ENCODE results near the gene ADAM22.

ADAM22 gene

DNA sequence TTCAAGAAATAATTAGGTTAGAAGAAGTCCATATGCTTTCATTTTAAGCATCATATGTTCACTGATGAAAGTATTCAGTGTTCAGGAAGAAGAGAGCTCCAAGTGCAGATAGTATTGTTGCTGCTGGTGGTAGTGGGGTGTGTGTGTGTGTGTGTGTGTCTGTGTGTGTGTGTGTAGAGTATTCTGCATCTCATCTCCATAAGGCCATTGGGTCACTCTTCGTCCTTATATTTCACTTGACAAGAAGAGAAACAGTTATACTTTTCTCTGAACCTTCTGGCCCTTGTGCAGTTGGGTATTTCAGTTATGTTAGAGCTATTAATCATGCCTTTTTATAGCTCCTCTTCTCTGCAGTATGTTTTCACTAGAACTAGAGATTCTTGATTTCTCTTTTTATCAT lies 26.2 kb downstream of the ADAM22 start:
- no peak for DNase-seq (ENCODE audit: low read depth in 2 of 2)

- no peak for DNase-seq (ENCODE audit: low read depth in 2 of 2)
These were observed 27.7 kb downstream of the ADAM22 start for GRCh38 chr7:87961754-87962153.

GRCh38 chr7:87966271-87966670 lies 32.2 kb downstream of the ADAM22 start:
- DNase-seq (ENCODE audit: low read depth in 2 of 2): no peak

DNA sequence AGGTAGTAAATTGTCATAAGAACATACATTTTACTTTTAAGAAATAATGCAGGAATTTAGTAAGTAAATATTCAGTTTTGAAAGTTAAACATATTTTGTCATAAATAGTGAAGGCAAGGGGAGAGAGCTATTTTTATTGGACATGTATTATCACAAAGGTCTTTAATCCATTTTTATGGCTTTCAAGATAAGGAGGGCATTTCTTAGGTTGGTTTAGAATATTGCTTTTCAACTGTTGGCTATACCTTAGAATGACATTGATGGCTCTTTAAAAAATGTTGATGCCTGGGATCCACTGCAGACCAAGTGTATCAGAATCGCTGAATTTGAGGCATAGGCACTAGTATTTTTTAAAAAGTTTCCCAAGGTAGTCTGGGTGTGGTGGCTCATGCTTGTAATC lies 34.0 kb downstream of the ADAM22 start:
- no peak for DNase-seq (ENCODE audit: low read depth in 2 of 2)

- DNase-seq (ENCODE audit: low read depth in 2 of 2): no peak
These were observed 48.1 kb downstream of the ADAM22 start for GRCh38 chr7:87982116-87982515.

DNA sequence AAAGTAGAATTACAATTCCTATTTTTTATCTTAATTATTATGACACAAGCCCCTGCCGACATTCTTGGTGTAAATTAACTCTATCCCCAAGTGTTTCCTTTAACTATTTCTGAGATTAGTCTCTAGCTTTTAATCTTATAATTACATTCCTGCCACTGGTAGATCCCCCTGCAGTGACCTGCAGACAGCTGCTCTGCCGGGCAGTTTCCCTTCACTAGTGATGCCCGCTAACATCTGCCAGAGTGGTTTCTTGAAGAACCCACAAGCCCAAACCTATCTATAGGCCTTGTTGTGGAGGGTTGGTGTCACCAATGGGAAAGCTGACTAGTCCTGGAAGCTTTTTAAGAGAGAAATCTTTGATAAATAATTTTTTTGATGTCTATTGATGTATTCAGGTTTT lies 50.0 kb downstream of the ADAM22 start:
- DNase-seq (ENCODE audit: low read depth in 2 of 2): no peak

- no peak for DNase-seq (ENCODE audit: low read depth in 2 of 2)
These were observed 59.2 kb downstream of the ADAM22 start for GRCh38 chr7:87993269-87993668.

DNA sequence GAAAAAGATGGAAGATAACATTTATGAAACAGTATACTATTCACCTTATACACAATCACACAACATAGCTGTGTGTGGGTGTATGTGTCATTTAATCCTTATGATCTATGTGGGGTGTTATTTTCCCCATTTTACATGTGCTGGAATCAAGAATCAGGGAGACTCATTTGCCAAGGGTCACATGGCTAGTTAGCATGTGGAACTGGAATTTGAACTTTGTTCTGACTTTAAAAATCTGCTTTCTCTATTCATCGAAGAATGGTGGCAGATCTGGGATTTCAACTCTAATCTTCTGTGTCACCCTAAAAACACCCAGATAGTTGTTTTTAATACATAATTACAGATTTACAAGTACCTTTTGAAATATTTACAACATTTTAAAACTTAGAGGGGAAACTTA lies 65.2 kb downstream of the ADAM22 start:
- DNase-seq (ENCODE audit: low read depth in 2 of 2): no peak

- DNase-seq (ENCODE audit: low read depth in 2 of 2): no peak
These were observed 67.9 kb downstream of the ADAM22 start for GRCh38 chr7:88001744-88002530.

DNA sequence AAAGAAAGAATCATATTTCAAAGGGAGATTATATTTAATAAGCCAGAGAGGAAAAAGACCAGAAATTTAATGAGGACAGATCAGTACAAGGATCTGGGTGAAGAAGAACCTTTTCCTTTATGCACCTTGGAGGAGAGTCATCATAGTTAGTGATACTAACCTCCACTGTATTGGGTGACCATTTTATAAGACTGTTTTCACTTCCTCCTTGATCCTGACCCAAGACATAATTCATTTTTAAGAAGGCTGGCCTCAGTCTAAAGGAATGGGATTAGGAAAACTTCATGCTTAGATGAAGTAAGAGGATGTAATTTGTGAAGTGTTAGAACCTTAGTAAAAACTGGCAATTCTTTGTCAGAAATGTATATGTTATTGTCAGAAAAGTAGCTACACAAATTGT lies 68.6 kb downstream of the ADAM22 start:
- DNase-seq (ENCODE audit: low read depth in 2 of 2): no peak

DNA sequence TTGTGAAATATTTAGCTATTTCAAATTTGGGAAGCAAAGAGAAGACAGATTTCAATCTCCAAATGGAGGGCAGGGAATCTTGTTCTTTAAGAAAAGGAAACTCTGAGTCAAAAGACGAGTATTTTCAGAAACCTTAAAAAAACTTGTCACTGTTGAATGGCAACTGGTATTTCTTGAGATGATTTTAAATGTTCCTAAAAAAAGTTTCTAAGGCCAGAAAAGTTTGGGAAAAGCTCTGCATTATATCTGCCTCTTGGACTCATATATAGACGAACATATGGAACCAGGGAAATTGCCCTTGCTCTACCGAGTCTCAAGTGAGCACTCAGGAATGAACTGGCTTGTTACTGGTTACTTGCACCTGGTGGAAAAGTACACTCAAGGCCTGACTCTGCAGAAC lies 69.5 kb downstream of the ADAM22 start:
- no peak for DNase-seq (ENCODE audit: low read depth in 2 of 2)

GRCh38 chr7:88005191-88005590 lies 71.1 kb downstream of the ADAM22 start:
- DNase-seq (ENCODE audit: low read depth in 2 of 2): no peak

DNA sequence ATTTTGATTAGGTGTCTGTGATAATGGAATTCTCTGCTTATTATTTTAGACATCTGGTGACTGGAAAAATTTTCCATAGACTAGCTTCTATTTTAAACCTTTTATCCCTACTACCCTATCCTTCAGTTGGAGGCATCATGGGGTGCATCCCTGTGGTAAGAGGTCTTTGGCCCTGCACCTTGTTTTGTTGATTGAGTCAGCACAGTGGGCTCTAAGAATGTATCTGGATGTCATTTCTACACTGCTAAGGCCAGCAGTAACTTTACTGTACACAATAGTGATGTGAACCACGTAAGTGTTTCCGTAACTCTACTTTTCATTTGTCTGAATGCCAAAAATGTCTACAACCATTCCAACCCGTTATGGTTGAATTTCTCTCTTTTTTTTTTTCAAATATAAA lies 75.6 kb downstream of the ADAM22 start:
- DNase-seq (ENCODE audit: low read depth in 2 of 2): no peak

GRCh38 chr7:88012086-88012485 lies 78.0 kb downstream of the ADAM22 start:
- DNase-seq (ENCODE audit: low read depth in 2 of 2): no peak

DNA sequence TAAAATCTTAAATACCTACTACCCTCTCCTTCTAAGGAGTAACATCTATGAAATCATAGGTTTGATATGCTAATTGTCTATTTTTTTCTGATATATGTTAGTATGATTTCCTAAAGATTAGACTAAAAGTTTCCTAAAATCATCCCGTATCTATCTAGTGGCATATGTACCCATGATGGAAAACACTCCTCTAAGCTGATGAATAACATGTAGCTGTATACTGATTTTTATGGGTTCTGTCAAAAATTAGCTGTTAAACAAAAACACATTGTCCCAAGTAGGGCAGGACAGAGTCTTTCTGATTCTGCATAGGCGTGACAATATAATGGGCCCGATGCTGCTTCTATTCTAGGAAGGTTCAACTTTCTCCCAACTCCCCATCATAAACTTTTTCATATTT lies 79.9 kb downstream of the ADAM22 start:
- DNase-seq (ENCODE audit: low read depth in 2 of 2): no peak

DNA sequence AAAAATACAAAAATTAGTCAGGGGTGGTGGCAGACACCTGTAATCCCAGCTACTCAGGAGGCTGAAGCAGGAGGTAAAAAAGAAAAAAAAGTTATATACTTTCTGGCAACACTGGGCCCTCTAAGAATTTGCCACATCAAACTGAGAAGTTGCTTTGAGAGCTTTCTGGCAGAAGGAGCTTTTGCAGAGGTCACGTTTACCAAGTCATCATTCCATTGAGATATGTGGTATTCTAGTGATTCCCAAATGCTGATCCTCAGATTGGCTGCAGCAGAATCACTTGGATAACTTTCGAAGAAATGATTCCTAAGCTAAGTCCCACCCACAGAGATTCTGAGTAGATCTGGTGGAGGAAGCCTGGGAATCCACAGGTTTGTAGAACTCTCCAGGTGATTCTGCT lies 80.5 kb downstream of the ADAM22 start:
- no peak for DNase-seq (ENCODE audit: low read depth in 2 of 2)

GRCh38 chr7:88015309-88015708 lies 81.3 kb downstream of the ADAM22 start:
- DNase-seq (ENCODE audit: low read depth in 2 of 2): no peak

DNA sequence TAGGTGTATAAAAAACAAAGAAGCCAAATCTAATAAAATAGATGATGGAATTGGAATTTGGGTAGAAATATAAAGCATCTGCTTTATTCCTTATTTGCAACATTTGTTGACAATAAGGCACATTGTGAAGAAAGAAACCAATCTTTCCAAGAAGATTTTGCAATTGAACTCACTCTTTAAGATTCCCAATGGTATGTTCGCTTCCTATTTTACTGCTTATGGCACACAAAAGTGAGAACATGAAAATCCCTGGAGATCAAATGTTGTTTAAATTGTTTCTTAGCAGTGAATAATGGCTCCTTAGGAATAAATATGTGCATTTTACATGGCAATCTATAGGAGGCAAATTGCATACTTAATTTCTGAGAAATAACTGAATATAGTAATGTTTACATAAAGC lies 84.5 kb downstream of the ADAM22 start:
- no peak for DNase-seq (ENCODE audit: low read depth in 2 of 2)

- no peak for DNase-seq (ENCODE audit: low read depth in 2 of 2)
These were observed 87.1 kb downstream of the ADAM22 start for GRCh38 chr7:88020953-88021665.

GRCh38 chr7:88027724-88028123 lies 93.7 kb downstream of the ADAM22 start:
- no peak for DNase-seq (ENCODE audit: low read depth in 2 of 2)

DNA sequence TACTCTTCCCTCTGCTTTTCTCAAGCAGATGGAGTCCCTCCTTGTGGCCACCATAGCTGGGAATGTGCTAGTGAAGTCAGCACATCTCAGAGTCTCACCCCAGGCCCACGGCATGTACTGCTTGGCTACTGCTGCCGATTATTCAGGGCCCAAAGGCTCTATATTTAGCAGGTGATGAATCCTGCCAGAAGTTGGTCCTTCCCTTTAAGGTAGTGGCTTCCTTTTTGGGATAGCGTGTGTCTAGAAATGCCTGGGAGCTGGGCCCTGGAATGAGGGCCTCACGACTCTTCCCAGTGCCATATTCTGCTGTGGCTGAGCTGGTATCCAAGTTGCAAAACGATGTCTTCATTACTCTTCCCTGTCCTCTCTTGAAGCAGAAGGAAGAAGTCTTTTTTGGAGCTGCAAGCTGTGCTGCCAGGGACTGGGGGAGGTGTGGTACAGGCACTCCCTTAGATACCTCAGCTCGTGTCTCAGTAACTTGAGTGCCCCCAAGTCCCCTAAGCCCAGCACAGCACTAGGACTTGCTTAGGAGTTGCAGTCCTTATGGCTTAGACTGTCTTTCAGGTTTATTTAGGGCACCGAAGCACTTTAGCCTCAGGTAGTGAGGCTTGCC lies 100.1 kb downstream of the ADAM22 start:
- no peak for DNase-seq (ENCODE audit: low read depth in 2 of 2)

DNA sequence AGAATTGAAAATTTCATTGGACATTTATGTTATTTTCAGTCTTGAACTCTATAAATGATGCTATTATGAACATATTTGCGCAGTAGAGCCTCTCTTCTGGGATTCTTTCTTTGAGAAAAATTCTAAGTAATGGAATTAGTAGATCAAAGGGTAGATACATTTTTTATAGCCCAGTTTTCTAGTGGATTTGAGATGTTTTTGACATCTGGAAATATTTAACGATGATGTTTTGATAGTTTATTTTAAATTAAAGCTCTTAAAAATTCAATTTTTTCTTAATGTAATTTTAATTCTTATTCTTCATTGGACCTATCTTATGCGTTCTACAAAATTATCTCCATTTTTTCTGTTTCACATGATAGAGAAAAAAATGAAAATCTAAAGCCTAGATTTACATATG lies 103.0 kb downstream of the ADAM22 start:
- DNase-seq (ENCODE audit: low read depth in 2 of 2): no peak

- no peak for DNase-seq (ENCODE audit: low read depth in 2 of 2)
These were observed 106.6 kb downstream of the ADAM22 start for GRCh38 chr7:88040694-88041093.
